AG09309 (cell line): ENCODE results near the gene CAND2.

Experiments used
- DNase-seq: peaks from one replicate; pipeline ENCODE4 v3.0.0-alpha.2; 2010; ENCODE audit warnings: low read depth
- H3K4me3 ChIP-seq: 2 replicates; pipeline ENCODE4 v1.5.1; 2011; ENCODE audit warnings: mild to moderate bottlenecking, low read depth, low read length, moderate library complexity; ENCODE audit not compliant: control insufficient read depth
- CTCF ChIP-seq: IDR thresholded peaks from 2 replicates; pipeline ENCODE4 v1.5.1; 2011; ENCODE audit warnings: mild to moderate bottlenecking, low read depth, low read length, inconsistent platforms; ENCODE audit not compliant: insufficient read depth, control insufficient read depth; ENCODE audit errors: missing control alignments

CAND2 gene

DNA sequence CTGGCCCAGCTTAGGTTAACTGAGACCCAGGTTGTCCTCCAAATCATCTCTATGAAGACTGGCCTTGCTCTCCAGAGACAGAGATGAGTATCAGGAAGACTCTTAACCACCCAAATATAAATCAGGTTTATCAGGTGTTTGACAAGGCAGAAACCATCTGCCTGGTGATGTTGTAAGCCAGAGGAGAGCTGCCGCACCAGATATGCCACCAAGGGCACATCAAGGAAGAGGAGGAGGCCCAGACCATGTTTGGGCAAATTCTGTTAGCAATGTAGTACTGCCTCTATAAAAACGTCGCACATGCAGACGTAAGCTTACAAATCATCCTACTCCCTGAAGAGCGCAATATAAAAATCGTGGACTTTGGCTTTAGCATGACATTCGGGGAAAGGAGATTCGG is 65.9 kb downstream of the CAND2 start:
- no peak for TF ChIP-seq CTCF
- no peak overlapping the region for H3K4me3 ChIP-seq
- DNase-seq = no peak

DNA sequence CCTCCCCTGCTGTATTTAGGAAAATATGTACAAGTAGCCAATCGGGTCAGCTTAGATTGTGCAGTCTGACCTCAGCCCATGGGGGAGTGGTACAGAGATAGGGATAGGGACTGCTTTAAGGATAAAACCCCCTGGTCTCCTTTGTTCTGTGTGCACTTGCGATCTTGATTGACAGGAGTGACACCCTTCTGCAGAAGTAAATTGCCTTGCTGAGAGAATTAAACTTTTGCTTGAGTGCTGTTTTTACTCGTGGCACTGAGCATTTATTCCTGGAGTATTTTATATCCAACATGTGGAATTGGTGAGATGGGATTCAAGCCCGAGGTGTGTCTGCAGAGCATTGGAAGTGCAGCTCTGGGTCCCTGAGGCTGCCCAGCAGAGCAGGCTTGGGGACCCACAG is 68.8 kb downstream of the CAND2 start:
- no peak for TF ChIP-seq CTCF
- DNase-seq = no peak
- H3K4me3 ChIP-seq = no peak overlapping the region

DNA sequence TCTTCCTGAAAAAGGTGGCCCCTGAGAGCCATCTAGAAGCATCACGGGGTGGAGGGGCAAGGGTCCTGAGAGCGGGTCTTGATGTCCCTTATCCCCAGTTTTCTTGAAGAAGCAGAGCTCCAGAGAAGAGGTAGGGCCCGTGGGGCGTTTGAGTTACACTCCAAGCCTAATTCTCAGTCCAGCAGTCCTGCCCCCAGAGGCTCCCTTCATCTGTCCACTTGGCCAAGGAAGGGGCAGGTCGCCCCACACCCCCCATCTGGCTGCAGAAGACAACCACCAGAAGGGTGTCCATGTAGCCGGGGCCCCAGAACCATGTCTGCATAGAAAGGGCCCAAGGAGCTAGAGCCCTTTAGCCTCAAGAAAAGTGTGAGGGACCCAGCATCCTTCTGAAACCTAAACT is 70.4 kb downstream of the CAND2 start:
- no peak overlapping the region for H3K4me3 ChIP-seq
- TF ChIP-seq CTCF = no peak
- DNase-seq = no peak

- peak; percentile 51 for DNase-seq
- TF ChIP-seq CTCF = peak; percentile 95
- no peak overlapping the region for H3K4me3 ChIP-seq
Observed at GRCh38 chr3:12868039-12869034, 71.9 kb downstream of the CAND2 start.

- no peak for TF ChIP-seq CTCF
- no peak overlapping the region for H3K4me3 ChIP-seq
- no peak for DNase-seq
Observed at GRCh38 chr3:12869035-12869621, 72.6 kb downstream of the CAND2 start.

- H3K4me3 ChIP-seq = no peak overlapping the region
- TF ChIP-seq CTCF = no peak
- DNase-seq = no peak
Observed at GRCh38 chr3:12870942-12871341, 74.5 kb downstream of the CAND2 start.
